ENCODE measurements around the gene NAE1. TPM values are rescaled to one million over a fixed set of nuclear protein-coding genes. Genes with fewer than 3 reads are reported as not detected.

NAE1 gene
- total and polyA plus RNA-seq, 7 experiments from 2014 or later, result 62.3 to 103 (median 96.3) TPM

- Mint-ChIP-seq H3K9me3 (no peaks in the 10 kb centered on the region), H3K4me1 (no peaks in the 10 kb centered on the region), H3K27ac (no peak overlapping the region), H3K4me3 (no peak overlapping the region), H3K36me3 (no peaks in the 10 kb centered on the region), H3K27me3 (no peaks in the 10 kb centered on the region)
- CTCF ChIA-PET, result no interaction called here
- H3K36me3 ChIP-seq (ENCODE audit: control insufficient read depth in 2 of 3, insufficient read depth in 3 of 3, low read length in 3 of 3), result no peaks in the 10 kb centered on the region
- H3K27ac ChIP-seq (ENCODE audit: low read depth, low read length), result no peak overlapping the region
- ATAC-seq (no peak), DNase-seq (no peak)
- no peak overlapping the region for H3K4me3 ChIP-seq (ENCODE audit: low read length)
- intact Hi-C loops (cut with micrococcal nuclease), result no loop called here
- no peaks in the 10 kb centered on the region for H3K9me3 ChIP-seq (ENCODE audit: control insufficient read depth in 2 of 3, low read length in 3 of 3)
- H3K4me1 ChIP-seq (ENCODE audit: control insufficient read depth in 2 of 2, insufficient read depth in 2 of 2, low read length in 2 of 2), result no peaks in the 10 kb centered on the region
- POLR2A ChIA-PET, result no interaction called here
- H3K27me3 ChIP-seq (ENCODE audit: control insufficient read depth in 2 of 2, insufficient read depth in 2 of 2, low read length in 2 of 2), result no peaks in the 10 kb centered on the region
These were observed 28.8 kb upstream of the NAE1 start for GRCh38 chr16:66859397-66860068.

GRCh38 chr16:66858740-66859396 is 28.1 kb upstream of the NAE1 start:
- no peak overlapping the region for H3K27ac Mint-ChIP-seq
- H3K27me3 ChIP-seq (ENCODE audit: control insufficient read depth in 2 of 2, insufficient read depth in 2 of 2, low read length in 2 of 2), result no peaks in the 10 kb centered on the region
- no peaks in the 10 kb centered on the region for H3K36me3 Mint-ChIP-seq
- H3K4me1 ChIP-seq (ENCODE audit: control insufficient read depth in 2 of 2, insufficient read depth in 2 of 2, low read length in 2 of 2), result no peaks in the 10 kb centered on the region
- H3K9me3 ChIP-seq (ENCODE audit: control insufficient read depth in 2 of 3, low read length in 3 of 3), result no peaks in the 10 kb centered on the region
- no peak overlapping the region for H3K4me3 ChIP-seq (ENCODE audit: low read length)
- no peak for DNase-seq
- no peak for ATAC-seq
- CTCF ChIA-PET, result no interaction called here
- no peak overlapping the region for H3K4me3 Mint-ChIP-seq
- no peaks in the 10 kb centered on the region for H3K27me3 Mint-ChIP-seq
- H3K9me3 Mint-ChIP-seq, result no peaks in the 10 kb centered on the region
- H3K27ac ChIP-seq (ENCODE audit: low read depth, low read length), result no peak overlapping the region
- H3K4me1 Mint-ChIP-seq, result no peaks in the 10 kb centered on the region
- intact Hi-C loops (cut with micrococcal nuclease), result no loop called here
- POLR2A ChIA-PET, result no interaction called here
- no peaks in the 10 kb centered on the region for H3K36me3 ChIP-seq (ENCODE audit: control insufficient read depth in 2 of 3, insufficient read depth in 3 of 3, low read length in 3 of 3)

GRCh38 chr16:66857437-66857836 is 26.7 kb upstream of the NAE1 start:
- H3K4me3 Mint-ChIP-seq, result no peak overlapping the region
- H3K36me3 Mint-ChIP-seq, result no peaks in the 10 kb centered on the region
- H3K27me3 Mint-ChIP-seq, result no peaks in the 10 kb centered on the region
- DNase-seq (no peak), ATAC-seq (no peak)
- Histone ChIP-seq H3K36me3 (ENCODE audit: control insufficient read depth in 2 of 3, insufficient read depth in 3 of 3, low read length in 3 of 3) (no peaks in the 10 kb centered on the region), H3K27ac (ENCODE audit: low read depth, low read length) (no peak overlapping the region), H3K9me3 (ENCODE audit: control insufficient read depth in 2 of 3, low read length in 3 of 3) (no peaks in the 10 kb centered on the region), H3K4me3 (ENCODE audit: low read length) (no peak overlapping the region), H3K4me1 (ENCODE audit: control insufficient read depth in 2 of 2, insufficient read depth in 2 of 2, low read length in 2 of 2) (no peaks in the 10 kb centered on the region), H3K27me3 (ENCODE audit: control insufficient read depth in 2 of 2, insufficient read depth in 2 of 2, low read length in 2 of 2) (no peaks in the 10 kb centered on the region)
- intact Hi-C loops (cut with micrococcal nuclease), result no loop called here
- ChIA-PET POLR2A (no interaction called here), CTCF (interaction anchor here (0.8 to 2.8 kb wide), 2 partner anchors 27 to 74 kb away, joined by 3 to 8 read pairs; partner anchors contain the start of gene NAE1)
- no peaks in the 10 kb centered on the region for H3K4me1 Mint-ChIP-seq
- no peaks in the 10 kb centered on the region for H3K9me3 Mint-ChIP-seq
- no peak overlapping the region for H3K27ac Mint-ChIP-seq

- POLR2A ChIA-PET, result no interaction called here
These were observed 26.0 kb upstream of the NAE1 start for GRCh38 chr16:66856801-66857200.

GRCh38 chr16:66856184-66856730 is 25.5 kb upstream of the NAE1 start:
- no peak for DNase-seq
- intact Hi-C loops (cut with micrococcal nuclease), result no loop called here
- POLR2A ChIA-PET, result no interaction called here

More at GRCh38 chr16:66856801-66857200, 26.0 kb upstream of the NAE1 start:
- Histone ChIP-seq H3K9me3 (ENCODE audit: control insufficient read depth in 2 of 3, low read length in 3 of 3) (no peaks in the 10 kb centered on the region), H3K4me1 (ENCODE audit: control insufficient read depth in 2 of 2, insufficient read depth in 2 of 2, low read length in 2 of 2) (no peaks in the 10 kb centered on the region), H3K27ac (ENCODE audit: low read depth, low read length) (no peak overlapping the region), H3K36me3 (ENCODE audit: control insufficient read depth in 2 of 3, insufficient read depth in 3 of 3, low read length in 3 of 3) (no peaks in the 10 kb centered on the region), H3K4me3 (ENCODE audit: low read length) (no peak overlapping the region), H3K27me3 (ENCODE audit: control insufficient read depth in 2 of 2, insufficient read depth in 2 of 2, low read length in 2 of 2) (no peaks in the 10 kb centered on the region)
- intact Hi-C loops (cut with micrococcal nuclease), result no loop called here
- ATAC-seq, result no peak
- Mint-ChIP-seq H3K4me3 (no peak overlapping the region), H3K27me3 (no peaks in the 10 kb centered on the region), H3K4me1 (no peaks in the 10 kb centered on the region), H3K27ac (no peak overlapping the region), H3K36me3 (no peaks in the 10 kb centered on the region), H3K9me3 (no peaks in the 10 kb centered on the region)
- CTCF ChIA-PET, result interaction anchor here (2.8 kb wide), 1 partner anchor 26 kb away, joined by 8 read pairs; the partner anchor contains the start of gene NAE1
- DNase-seq, result no peak

GRCh38 chr16:66853261-66854139 is 22.7 kb upstream of the NAE1 start:
- intact Hi-C loops (cut with micrococcal nuclease), result no loop called here
- H3K27ac ChIP-seq (ENCODE audit: low read depth, low read length), result no peak overlapping the region
- H3K4me3 ChIP-seq (ENCODE audit: low read length), result no peak overlapping the region
- POLR2A ChIA-PET, result no interaction called here
- ATAC-seq, result no peak
- H3K4me1 ChIP-seq (ENCODE audit: control insufficient read depth in 2 of 2, insufficient read depth in 2 of 2, low read length in 2 of 2), result no peaks in the 10 kb centered on the region
- no peaks in the 10 kb centered on the region for H3K27me3 Mint-ChIP-seq
- no peaks in the 10 kb centered on the region for H3K36me3 Mint-ChIP-seq
- H3K9me3 Mint-ChIP-seq, result no peaks in the 10 kb centered on the region
- no peak overlapping the region for H3K4me3 Mint-ChIP-seq
- H3K4me1 Mint-ChIP-seq, result peaks cover 0 to 4% (median 0%) of the 10 kb centered on the region in 7 donors
- H3K27ac Mint-ChIP-seq, result peak overlapping the region in 1 of 9 donors; percentile 56
- no peaks in the 10 kb centered on the region for H3K9me3 ChIP-seq (ENCODE audit: control insufficient read depth in 2 of 3, low read length in 3 of 3)
- no peaks in the 10 kb centered on the region for H3K27me3 ChIP-seq (ENCODE audit: control insufficient read depth in 2 of 2, insufficient read depth in 2 of 2, low read length in 2 of 2)
- CTCF ChIA-PET, result no interaction called here
- no peaks in the 10 kb centered on the region for H3K36me3 ChIP-seq (ENCODE audit: control insufficient read depth in 2 of 3, insufficient read depth in 3 of 3, low read length in 3 of 3)
- DNase-seq, result no peak

More at GRCh38 chr16:66856184-66856730, 25.5 kb upstream of the NAE1 start:
- Mint-ChIP-seq H3K36me3 (no peaks in the 10 kb centered on the region), H3K9me3 (no peaks in the 10 kb centered on the region), H3K4me1 (no peaks in the 10 kb centered on the region), H3K27me3 (no peaks in the 10 kb centered on the region), H3K27ac (no peak overlapping the region), H3K4me3 (no peak overlapping the region)
- CTCF ChIA-PET, result interaction anchor here (2.8 kb wide), 1 partner anchor 26 kb away, joined by 8 read pairs; the partner anchor contains the start of gene NAE1
- H3K9me3 ChIP-seq (ENCODE audit: control insufficient read depth in 2 of 3, low read length in 3 of 3), result no peaks in the 10 kb centered on the region
- no peaks in the 10 kb centered on the region for H3K4me1 ChIP-seq (ENCODE audit: control insufficient read depth in 2 of 2, insufficient read depth in 2 of 2, low read length in 2 of 2)
- no peak overlapping the region for H3K4me3 ChIP-seq (ENCODE audit: low read length)
- ATAC-seq, result no peak
- no peak overlapping the region for H3K27ac ChIP-seq (ENCODE audit: low read depth, low read length)
- no peaks in the 10 kb centered on the region for H3K27me3 ChIP-seq (ENCODE audit: control insufficient read depth in 2 of 2, insufficient read depth in 2 of 2, low read length in 2 of 2)
- H3K36me3 ChIP-seq (ENCODE audit: control insufficient read depth in 2 of 3, insufficient read depth in 3 of 3, low read length in 3 of 3), result no peaks in the 10 kb centered on the region
